Measurements from ENCODE around the gene CTNNA3. TPM values are rescaled to one million over a fixed set of nuclear protein-coding genes. Genes with fewer than 3 reads are reported as not detected.
"Not testable (repeated sequence)": the region's sequence is repeated elsewhere in the genome, so short reads cannot be mapped to it uniquely, and the experiment has no call there.

The CTNNA3 gene
- total RNA-seq, 1 donor from 2014 or later = under 0.01 TPM

DNA sequence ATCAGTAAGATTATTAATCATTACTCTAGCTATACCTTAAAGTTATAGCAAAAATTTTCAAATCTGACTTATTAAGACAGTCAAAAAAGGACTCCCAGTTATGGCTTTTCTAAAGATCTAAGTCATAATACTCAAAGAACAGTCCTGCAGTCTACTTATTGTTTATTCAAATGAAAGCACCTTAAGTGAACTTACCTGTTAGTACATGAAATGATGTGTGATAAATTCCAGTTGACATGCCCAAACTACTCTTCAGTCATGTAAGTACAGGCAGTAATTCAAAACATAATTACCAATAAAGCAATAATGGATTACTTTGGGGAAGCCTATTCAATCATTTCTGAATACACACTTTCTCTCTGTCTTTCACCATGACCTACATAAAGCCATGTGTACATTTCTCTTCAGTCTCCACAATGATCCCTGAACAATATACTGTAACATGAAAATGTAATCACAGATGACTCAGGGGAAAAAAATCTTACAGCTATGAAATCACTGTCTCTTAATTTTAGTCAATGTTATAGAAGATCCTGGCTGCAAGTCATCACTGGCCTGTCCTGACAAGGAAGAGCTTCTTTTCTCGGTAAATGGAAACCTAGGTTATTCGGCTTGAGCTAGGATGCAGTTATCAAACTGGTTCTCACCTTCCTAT is 1190.9 kb downstream of the CTNNA3 start:
- no peak for DNase-seq

DNA sequence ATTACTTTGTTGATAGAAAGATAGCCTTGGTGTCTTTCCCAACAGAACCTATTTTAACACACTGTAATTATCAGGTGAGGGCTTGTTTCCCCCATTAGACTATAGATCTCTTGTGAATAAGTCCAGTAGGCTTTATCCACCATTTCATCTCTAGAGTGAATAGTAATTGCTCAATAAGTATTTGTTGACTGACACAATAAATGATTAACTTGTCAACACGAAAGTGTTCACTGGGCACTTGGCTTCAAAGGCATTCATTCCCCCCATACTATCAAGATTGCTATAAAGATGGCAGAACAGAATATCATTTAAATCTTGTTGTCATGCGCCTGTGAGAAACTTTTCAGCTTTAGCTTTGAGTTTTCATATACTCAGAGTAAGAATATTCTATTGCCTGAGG is 1194.6 kb downstream of the CTNNA3 start:
- no peak for DNase-seq

DNA sequence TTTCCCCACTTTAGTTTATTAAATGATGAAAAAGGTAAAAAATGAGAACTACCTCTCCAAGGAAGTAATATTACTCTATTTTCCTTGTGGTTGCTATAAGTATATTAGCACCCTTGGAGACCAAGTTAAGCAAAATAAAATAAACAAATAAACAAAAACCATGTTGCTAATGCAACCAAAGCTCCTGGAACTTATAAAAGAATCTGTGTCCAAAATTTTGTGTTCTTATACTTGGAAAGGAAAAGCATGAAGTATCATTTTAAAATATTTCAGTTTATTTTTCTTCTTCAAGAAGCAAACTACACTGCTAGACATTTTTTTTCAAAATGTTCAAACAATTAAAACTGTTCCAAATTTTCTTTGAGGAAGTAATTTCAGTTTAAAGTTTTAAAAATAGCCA is 1212.0 kb downstream of the CTNNA3 start:
- DNase-seq = no peak

DNA sequence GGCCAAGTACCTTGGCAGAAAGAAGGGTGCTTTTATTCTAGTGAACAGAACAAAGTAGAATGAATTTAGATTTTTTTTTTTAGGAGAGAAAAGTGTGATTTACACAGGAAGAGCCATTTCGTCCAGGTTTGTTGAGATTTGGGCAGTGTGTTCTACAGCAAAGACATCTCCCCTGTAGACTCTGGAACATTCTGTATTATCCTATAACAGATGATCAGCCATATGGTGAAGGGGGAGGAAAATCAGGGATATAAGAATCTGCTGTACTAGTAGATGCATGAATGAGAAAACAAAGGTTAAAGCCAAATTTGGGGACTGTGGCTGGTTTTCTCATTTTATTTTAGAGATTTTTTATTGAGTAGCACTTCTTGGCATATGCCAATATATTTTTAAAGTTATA is 1223.8 kb downstream of the CTNNA3 start:
- no peak for DNase-seq

DNA sequence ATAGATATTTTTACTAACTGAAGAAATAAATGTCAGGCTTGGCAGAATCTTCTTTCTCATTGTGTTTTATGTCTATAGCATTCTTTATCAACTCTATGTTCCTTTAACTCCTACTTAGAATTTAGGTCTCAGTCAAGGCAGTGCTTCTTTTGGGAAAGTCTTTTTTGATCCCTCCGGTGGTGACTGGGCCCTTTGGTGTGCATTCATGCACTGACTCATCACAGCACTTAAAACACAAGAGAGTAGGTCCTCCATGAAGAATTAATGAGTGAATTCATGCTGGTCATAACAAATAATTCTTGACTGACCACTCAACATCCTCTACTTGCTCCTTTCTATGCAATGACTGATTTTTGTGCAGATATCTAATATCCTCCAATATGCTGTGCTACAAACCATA is 1229.0 kb downstream of the CTNNA3 start:
- no peak for DNase-seq

DNA sequence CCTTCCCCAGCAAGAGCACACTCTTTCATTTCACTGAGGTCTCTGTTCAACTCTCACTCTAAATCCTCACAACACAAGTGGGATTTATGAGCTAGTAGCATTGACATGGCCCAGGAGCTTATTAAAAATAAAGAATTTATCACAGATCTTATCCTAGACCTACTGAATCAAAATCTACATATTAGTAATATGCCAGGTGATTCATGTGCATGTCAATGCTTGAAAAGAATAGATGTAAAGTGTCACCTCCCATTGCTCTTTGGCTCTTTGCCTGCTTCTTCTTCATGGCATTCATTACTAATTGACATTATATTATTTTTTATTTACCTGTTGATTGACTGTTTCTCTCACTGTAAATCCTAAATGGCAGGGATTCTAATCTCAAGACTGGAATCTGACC is 1229.4 kb downstream of the CTNNA3 start:
- no peak for DNase-seq

DNA sequence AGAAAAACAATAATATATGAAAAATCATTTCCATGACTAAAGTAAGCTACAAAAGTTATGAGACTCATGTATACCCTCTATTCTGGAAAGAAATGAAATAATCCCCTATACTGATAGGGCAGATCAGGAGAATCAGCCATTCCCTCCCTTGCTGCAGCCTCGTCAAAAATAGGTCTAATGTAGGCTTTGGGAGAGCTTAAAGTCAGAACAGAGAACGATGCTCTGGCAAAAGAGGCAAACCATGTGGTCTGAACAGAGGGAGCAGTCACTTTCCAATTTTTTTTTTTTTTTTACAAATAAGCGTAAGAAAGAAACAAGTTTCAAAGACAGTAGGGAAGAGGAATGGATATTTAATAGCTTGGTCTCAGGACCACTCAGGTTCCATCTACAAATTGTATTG is 1232.4 kb downstream of the CTNNA3 start:
- DNase-seq = no peak

DNA sequence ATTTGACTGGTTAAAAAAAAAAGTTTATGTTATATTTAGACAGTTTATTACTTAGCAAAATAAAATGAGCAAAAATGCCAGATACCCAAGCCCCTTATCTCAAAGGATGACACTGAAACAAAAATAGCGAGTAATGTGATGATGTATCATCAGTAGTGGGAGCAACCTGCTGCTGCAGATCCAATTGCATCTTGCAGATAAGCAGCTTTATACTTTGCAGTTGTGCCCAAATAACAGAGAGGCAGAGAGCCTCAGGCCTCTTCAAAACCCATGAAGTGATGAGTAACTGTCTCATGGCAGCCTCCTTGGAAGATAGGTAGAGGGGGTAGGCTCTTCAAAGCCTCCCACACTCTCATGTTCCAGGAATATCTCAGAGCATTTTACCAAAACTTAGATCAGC is 1238.4 kb downstream of the CTNNA3 start:
- no peak for DNase-seq

DNA sequence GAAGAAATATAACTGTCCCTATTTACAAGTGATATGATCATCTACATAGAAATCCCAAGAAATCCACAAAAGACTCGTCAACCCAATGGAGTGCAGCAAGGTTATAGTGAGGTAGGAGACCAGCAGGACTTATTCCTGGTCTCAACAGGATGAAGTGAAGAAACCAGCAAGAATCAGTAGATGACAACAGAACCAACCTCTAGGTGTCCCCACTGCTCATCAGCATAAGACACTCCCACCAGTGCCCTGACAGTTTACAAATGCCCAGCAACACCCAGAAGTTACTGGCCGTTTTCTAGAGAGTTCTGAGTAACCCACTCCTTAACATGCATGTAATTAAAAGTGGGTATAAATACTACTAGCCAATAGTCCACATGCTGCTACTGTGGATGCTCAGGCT is 1240.7 kb downstream of the CTNNA3 start:
- no peak for DNase-seq

DNA sequence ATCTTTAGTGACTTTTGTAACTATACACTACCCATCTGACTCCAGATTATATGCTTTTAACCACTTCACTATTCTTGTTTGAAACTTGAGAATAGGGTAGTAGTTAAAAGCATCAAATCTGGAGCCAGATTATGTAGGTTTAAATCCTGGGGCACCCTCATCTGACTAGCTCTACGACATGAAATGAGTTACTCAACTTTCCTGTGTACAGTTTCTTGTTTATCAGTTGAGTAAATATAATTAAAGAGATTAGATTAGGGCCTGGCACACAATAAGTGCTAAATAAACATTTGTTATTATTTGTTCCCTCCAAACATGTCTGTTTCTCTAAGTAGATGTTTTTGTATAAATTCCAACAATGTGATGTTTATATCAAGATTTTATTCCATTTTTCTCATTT is 1255.4 kb downstream of the CTNNA3 start:
- DNase-seq = no peak

DNA sequence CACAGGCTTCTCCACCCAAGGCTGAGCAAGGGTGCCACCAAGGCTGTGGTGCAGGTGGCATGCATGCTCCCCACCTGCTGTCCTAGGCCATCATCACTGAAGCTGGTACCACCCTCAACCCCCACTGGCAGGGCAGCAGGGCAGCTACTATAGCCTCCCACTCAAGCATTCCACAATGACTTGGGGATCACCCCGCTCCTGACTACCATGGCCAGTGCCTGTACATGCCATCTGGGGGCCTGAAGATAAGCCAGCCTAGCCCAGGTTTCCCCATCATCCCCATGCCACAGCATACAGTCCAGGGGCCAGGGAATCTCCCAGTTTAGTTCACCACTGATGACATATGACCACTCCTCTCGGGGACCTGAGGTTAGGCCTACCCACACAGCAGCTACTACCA is 1281.1 kb downstream of the CTNNA3 start:
- DNase-seq = no peak

DNA sequence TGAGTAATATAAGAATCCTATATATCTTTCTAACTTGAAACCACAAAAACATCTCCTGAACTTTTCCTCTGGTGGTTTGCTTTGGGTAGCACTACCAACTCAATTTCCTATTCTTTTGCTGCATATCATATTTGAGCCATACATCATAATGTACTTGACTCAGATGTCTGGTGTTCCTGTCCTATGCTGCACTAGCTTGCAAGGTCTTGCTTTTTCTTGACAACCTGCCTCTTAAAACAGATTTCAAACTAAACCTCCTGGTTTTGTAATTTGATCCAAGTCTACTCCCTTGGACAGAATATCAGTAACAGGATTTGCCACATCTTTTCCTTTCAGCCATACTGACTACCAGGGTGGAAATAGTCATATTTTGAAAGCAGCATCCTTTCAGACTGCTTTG is 1290.4 kb downstream of the CTNNA3 start:
- no peak for DNase-seq

DNA sequence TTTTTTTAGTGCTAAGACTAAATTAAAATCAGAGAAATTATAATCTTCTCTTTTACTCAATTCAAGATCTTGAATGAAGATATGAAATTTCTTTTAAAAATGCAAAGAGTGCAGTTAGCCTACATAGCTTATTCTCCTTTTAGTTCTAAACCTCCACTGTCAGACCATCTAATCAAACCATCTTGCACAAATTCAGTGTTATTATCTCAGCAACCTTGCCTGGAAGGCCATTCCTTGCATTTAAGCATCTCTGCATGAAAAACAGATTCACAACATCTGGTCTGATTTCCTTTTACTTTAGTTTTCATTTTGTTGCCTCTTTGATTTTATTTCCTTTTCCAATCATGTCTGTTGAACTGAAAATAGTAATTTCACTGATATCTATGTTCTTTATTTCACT is 1297.3 kb downstream of the CTNNA3 start:
- no peak for DNase-seq

DNA sequence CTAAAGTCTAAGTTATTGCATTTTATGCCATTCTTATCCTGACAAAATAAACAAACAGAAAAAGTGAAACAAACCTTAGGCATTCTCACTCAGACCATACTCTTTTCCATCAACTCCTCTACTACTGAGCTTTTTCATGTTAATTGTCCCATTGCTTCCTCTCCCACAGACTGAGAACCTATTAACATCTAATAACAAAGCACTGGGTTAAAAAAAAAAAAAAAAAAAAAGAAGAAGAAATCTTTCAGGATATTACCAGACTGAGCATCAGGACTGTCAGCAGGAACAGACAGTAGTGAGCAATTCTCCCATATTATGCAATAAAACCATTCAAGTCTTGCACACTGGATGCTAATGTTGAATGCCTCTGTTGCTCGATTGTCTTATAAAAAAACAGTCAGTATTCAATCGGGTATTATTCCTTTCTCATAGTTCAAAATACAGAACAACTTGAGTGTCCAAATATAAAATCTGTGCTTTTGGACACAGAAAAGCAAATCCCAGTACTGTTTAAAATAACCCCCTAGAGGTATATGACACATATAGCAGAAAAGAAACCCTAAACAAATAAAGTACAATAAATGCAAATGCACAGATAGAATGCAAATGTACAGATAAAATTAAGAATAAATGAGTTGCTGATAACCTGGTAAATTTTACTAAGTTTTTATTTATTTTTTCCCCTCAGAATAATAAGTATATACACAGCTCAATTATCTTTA is 1301.5 kb downstream of the CTNNA3 start:
- no peak for DNase-seq

DNA sequence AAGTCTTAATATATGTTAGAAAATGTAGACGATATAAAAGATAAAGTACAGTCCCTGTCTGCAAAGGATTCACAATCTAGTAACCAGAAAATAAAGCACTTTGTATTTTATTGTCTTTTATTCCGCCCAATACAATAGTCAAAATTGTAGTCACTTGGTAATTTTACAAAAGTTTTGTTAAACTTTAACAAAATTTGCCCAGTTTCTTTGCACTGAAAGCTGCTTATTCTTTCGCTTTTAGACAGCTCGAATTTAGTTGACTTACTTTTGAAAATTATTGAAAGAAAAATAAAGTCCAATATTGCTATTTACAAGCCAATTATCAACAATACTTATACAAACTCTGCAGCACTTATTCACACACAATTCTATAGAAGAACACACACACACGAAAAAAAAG is 1305.1 kb downstream of the CTNNA3 start:
- no peak for DNase-seq

DNA sequence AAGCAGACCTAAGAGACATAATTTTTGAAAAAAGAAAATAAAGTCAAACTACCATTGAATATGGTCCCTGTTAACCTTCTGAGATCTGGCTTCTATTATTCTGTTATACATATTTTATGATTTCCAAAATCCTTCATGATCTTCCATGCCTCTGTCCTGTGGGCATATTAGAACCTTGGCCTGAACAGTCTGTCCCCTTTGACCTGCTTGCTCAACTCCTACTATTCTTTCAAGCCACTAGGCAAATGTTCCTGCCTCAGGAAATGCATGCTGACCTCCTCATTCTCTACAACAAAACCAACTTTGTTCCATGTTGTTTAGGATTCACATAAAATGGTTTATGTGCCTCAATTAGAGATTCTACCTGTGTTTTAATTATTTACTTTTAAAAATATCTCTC is 1315.0 kb downstream of the CTNNA3 start:
- DNase-seq = no peak

DNA sequence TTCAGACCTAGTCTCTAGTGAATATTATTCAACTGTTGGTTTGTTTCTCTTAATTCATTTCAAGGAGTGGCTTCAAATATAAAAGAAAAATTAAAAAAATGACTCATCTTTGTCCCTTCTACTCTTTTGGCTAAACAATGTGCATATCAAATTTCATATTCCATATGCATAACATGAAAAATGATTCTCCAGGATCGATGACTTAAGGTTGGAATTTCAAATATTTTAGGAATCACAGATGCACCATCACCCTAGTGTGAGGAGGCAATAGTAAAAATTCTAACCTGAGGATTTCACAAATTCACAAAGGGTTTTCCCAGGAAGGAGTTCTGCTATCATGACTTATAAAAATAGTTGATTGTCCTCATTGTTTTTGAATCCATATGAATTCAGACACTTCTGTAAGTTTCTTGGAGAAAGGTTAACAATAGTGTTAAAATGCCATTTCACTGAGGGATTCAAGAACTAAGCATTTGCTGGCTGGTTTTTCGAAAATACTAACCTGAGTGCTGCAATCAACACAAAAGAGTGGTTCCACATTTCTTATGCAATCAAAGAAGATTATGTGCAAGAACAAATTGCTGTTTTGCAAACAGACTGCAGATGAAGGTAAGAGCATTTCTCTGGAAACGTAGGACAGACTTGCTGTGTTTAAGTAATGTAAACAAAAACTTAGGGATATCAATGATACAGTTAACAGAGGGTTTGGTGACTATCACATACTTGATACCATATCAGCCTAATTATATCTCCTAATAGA is 1317.7 kb downstream of the CTNNA3 start:
- no peak for DNase-seq

DNA sequence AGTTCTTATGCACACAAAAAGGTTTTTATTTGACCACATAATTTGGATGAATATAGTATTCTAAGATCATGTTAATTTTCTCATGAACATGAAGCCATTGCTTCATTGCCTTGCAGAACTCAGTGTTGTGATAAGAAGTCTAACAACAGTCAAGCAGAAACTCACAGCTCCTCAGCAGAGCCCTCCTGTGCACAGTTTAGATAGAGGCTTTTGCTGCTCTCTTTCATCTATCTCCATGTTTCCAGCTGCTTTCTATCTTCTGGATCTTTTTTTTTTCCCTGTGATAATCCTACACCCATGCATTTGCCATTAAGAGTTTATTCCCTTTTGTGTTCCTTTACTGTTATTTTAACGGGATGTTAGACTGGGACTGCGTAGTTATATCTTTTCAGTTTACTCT is 1327.8 kb downstream of the CTNNA3 start:
- DNase-seq = no peak

DNA sequence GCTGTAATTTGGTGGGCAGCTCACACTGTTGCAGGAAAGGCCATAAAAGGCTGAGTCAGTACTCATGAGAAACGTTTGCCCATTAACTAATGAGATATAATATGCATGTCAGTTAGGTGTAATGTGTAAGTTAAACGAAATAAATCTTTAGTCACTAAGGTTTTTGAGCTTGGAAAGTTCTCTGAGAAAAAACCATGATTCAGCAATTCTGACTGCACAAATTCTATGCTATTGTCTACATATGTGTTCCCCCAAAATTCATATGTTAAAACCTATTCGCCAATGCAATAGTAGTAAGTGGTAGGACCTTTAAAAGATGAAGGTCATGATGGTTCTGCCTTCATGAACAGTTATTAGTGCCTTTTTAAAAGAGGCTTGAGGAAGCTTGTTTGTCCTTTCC is 1329.8 kb downstream of the CTNNA3 start:
- no peak for DNase-seq

DNA sequence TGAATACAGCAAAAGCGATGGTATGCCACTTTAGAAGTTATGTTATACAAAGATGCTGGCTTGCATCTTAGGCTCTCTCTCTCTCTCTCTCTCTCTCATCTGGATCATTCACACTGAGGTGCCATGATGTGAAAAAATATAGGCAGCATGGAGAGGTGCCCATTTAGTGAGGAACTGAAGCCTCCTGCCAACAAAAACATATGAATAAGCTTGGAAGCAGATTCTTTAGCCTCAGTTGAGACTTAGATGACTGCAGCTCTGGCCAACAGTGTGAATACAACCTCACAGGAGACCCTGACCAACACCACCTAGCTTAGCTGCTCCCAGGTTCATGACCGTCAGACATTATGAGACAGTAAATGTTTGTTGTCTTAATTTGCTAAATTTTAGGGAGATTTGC is 1330.3 kb downstream of the CTNNA3 start:
- no peak for DNase-seq

DNA sequence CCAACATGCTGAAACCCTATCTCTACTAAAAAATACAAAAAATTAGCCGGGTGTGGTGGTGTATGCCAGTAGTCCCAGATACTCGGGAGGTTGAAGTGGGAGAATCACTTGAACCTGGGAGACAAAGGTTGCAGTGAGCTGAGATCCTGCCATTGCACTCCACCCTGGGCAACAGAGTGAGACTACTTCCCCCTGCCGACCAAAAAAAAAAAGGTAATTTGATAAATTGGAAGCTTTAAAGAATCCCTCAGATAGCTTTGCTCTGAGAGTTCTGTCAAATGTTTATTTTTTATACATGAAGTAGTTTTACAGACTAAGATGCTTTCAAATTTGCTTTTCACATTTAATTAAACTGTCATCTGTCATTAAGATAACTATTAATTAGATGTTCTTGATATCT is 1333.5 kb downstream of the CTNNA3 start:
- DNase-seq = no peak

DNA sequence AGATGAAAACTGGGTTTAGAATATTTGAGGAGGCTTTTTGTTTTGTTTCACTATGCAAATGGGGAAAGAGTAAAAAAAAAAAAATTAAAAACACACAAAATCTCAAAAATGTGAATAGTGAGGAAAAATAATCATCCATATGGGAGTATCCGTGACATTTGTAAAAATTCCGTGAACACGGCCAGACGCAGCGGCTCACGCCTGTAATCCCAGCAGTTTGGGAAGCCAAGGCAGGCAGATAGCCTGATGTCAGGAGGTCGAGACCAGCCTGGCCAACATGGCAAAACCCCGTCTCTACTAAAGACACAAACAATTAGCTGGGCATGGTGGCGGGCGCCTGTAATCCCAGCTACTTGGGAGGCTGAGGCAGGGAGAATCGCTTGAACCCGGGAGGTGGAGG is 1342.2 kb downstream of the CTNNA3 start:
- not testable (repeated sequence) for DNase-seq

DNA sequence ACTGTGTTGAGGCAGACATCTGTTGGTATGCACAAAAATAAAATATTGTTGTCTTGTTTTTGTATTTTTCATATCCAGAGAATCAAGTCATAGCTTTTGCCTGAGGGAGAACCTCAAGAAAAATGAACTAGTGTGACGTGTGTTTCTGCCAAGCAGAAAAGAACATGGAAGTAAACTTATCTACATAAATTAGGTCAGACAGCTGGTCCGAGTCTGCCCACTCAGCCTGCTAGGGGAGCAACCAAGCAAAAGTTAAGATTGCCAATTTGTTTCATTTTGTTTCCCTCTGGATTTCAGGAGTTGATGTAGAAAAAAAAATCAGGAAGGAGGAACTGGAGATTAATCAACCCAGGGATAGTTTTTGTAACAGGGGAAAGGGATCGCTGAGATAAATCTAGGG is 1342.6 kb downstream of the CTNNA3 start:
- DNase-seq = no peak

Data from dermis blood vessel endothelial cell (primary cell).